Medulla oblongata (tissue), 1 donor: ENCODE data around the gene PTPN11.
"Not testable (repeated sequence)": the region's sequence is repeated elsewhere in the genome, so short reads cannot be mapped to it uniquely, and the experiment has no call there.

ENCODE experiments used
- DNase-seq: peaks from one replicate; pipeline ENCODE4 v3.0.0-alpha.2; 2015; ENCODE audit errors: extremely low spot score

PTPN11 gene

DNA sequence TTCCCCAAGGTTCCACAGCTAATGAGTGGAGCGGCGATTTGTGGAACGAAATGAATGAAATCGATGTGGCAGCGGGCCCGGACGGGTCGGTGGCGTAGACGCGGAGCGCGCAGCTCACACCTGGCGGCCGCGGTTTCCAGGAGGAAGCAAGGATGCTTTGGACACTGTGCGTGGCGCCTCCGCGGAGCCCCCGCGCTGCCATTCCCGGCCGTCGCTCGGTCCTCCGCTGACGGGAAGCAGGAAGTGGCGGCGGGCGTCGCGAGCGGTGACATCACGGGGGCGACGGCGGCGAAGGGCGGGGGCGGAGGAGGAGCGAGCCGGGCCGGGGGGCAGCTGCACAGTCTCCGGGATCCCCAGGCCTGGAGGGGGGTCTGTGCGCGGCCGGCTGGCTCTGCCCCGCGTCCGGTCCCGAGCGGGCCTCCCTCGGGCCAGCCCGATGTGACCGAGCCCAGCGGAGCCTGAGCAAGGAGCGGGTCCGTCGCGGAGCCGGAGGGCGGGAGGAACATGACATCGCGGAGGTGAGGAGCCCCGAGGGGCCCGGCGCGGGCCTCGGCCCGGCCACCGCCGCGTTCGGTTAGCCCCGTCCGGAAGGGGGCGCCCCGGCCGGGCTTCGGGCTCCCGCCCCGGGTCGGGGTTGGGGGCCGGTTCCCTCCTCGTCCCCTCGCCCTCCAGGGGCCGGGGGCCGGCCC, at the start of gene PTPN11:
Gene PTPN11 (plus strand): TSS at position 340 of the 689 bp plus-strand sequence. CDS start 165 bp downstream, at position 505.
- peak; percentile 80 for DNase-seq

DNA sequence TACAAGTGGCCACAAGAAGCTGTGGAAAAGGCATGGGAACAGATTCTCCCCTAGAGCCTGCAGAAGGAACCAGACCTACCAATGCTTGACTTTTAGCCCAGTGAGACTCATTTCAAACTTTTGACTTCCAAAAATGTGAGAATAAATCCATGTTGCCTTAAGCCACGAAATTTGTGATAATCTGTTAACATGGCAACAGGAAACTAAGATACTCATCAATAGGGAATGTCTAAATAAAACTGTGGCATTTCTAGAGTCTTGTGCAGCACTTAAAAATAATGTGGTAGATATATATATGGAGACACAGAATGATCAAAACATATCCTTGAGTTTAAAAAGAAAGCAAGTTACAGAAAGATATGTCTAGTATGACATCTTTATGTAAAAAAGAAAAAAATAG, 48.5 kb upstream of the PTPN11 start:
- no peak for DNase-seq

- no peak for DNase-seq
These were observed 47.8 kb upstream of the PTPN11 start for GRCh38 chr12:112370868-112371510.

DNA sequence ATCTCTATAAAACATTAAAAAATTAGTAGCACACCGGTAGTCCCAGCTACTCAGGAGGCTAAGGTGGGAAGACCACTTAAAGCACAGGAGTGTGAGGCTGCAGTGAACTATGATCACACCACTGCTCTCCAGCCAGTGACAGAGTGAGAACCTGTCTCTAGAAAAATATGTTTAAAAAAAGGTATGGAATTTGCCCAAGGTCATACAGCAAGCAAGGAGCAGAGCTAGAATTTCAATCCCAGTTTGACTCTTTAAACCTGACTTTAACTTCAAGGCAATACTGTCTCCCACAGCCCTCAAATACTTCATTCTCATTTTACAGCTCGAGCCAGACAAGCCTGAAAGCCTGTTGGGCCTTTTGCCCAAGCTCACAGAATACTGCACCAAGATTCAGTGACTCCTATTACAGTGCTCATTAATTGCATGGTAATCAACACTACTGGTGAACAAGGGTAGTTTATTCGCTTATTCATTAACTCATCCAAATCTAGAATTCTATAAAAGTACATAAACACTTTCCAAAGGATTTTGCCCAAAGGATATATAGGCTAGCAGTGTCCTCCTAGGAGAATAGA, 44.5 kb upstream of the PTPN11 start:
- no peak for DNase-seq

DNA sequence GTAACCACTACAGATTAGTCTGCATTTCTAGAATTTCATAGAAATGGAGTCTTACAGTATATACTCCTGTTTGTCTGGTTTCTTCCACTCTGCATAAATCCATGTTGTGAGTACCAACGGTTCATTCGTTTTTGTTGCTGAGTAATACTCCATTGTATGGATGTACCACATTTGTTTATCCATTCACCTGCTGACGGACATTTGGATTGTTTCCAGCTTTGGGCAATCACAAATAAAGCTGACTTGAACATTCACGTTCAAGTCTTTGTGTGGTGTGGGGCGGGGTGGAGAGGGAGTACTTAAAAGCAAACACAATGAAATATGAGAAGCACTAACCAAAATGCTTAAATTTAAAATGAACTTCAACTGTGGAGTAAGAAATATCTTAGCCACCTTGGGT, 43.6 kb upstream of the PTPN11 start:
- no peak for DNase-seq

DNA sequence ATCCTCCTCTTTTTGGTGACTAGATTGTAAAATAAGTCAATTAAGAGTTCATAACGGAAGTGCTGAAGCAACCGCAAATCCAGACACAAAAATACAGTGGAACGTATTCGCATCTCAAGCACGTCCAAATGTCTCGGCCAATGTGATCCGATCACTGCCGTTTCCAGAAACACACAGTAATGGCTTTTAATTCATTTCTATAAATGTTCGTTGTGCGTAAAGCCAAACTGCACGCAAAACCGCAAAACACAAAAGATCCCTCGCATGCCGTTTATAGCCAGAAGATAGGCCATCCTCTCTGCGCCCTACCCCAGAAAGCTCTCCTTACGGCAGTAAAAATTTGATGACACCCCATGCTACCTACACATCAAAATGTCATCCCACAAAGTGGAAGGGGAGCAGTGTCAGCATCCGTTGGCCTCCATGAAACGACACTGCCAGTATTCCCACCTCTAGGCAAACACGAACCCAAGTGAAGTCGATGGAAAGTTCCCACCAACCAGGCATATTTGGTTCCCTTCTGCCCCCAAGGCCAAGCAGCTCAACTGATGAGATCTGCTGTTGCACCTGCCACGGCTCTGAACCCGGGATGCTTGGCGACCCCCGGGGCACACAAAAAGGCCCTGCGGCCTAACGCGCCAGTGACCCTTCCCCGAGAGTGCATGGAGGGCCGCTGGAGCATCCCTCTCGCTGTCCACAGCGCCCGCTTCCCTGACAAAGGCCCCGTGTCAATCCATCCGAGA, 37.9 kb upstream of the PTPN11 start:
- DNase-seq: peak; percentile 21

DNA sequence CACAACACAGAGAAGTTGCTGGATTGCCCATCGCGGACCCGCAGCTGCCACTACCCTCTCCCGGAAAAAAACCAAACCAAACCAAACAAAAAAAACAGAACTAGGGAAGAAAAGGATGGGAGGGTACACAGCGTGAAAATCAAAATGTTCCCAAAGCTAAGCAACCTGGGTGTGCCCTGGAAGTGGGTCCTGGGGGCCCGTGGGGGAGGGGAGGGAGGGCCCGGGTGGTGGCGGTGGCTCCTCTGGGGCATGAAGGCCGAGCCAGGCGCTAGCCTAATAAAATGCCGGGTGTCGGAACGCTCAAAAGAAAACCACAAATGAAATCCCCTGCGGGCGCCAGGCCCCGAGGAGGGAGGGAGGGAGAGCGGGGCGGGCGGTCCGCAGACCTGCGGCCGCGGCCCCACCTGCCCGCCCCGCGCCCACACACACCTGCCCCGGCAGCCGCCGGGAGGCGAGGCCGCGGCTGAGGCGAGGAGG, 37.3 kb upstream of the PTPN11 start:
- no peak for DNase-seq

DNA sequence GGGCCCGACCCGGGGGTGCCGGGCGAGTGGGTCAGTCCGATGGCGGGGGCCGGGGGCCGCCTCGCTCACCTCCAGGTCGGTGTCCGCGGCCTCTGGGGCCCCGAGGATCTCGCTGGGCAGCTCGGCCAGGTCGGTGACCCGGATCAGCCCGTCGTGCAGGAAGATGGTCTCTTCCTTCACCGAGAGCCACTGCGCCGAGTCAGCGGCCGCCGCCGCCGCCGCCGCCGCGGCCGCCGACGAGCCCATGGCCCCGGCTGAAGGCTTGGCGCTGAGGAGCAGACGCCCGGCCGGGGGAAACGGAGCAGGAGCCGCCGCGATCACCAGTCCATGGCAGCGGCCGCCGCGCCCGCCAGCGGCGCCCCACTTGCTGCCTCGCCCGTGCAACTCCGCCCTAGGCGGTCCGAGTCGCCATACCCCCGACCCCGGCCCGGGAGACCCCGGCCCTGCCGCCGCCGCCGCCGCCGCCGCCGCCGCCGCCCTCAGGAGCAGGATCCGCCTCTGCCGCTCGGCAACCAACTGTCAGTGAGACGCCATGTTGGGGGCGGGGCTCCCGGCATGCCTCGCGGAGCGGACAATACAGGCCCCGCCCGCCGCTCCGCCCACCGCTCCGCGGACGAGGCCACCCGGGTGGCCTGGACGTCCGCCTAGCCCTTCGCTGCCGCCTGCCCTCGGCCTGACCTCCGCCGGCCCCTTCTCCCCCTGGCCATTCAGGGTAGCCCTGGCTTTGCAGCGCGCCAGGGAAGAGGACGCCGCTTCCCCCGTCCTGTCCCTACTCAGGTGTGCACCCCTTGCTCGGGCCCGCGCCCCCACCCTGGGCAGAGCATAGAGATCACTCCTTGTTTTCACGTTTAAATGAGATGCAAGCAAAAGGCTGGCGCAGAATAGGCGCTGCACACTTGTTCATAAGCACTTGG, 36.6 kb upstream of the PTPN11 start, which contains the start of gene HECTD4:
Gene HECTD4 (minus strand): TSS at position 549 of the 914 bp plus-strand sequence. CDS start 303 bp downstream, at position 246.
- DNase-seq: peak; percentile 95

GRCh38 chr12:112382866-112383265, 35.9 kb upstream of the PTPN11 start:
- DNase-seq: no peak

DNA sequence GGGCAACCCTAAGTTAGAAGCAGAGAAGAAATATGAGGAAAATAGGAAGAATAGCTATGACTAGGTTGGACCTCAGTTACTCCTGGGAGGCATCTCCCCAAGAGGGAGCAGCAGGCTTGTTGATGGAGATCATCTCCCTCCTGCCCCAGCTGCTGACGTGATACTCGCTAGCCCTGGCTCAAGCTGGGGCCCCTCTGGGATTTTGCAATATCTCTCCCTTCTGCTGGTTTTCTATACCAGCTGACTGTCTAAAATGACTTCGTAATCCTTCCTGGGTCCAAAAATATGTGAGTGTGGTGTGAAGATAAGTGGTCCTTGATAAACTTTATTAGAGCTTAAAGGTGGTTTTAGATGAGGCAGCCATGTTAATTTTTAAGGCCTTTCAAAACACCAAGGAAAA, 32.0 kb upstream of the PTPN11 start:
- DNase-seq: no peak

DNA sequence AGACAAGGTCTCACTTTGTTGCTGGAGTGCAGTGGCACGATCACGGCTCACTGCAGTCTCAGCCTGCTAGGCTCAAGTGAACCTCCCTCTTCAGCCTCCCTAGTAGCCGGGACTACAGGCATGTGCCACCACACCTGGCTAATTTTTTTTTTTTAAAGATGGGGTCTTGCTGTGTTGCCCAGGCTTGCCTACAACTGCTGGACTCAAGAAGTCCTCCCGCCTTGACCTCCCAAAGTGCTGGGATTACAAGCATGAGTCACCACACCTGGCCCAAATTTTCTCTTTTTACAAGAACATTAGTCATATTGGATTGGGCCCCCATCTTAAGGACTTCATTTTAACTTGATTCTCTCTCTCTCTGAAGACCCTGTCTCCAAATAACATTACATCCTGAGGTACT, 29.5 kb upstream of the PTPN11 start:
- no peak for DNase-seq

DNA sequence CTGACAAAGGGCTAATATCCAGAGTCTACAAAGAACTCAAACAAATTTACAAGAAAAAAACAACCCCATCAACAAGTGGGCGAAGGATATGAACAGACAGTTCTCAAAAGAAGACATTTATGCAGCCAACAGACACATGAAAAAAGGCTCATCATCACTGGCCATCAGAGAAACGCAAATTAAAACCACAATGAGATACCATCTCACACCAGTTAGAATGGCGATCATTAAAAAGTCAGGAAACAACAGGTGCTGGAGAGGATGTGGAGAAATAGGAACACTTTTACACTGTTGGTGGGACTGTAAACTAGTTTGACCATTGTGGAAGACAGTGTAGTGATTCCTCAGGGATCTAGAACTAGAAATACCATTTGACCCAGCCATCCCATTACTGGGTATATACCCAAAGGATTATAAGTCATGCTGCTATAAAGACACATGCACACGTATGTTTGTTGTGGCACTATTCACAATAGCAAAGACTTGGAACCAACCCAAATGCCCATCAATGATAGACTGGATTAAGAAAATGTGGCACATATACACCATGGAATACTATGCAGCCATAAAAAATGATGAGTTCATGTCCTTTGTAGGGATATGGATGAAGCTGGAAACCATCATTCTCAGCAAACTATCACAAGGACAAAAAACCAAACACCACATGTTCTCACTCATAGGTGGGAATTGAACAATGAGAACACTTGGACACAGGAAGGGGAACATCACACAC, 28.7 kb upstream of the PTPN11 start:
- not testable (repeated sequence) for DNase-seq

DNA sequence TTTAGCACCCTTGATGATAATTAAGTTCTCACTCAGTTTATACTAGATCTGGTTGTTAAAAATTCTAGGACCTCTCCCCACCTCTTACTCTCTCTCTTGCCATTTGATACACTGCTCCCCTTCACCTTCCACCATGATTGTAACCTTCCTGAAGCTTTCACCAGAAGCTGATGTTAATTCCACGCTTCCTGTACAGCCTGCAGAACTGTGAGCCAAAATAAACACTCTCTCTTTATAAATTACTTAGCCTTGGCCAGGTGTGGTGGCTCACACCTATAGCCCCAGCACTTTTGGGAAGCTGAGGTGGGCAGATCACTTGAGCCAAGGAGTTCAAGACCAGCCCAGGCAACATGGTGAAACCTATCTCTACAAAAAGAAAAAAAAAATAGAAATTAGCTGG, 25.4 kb upstream of the PTPN11 start:
- DNase-seq: no peak

DNA sequence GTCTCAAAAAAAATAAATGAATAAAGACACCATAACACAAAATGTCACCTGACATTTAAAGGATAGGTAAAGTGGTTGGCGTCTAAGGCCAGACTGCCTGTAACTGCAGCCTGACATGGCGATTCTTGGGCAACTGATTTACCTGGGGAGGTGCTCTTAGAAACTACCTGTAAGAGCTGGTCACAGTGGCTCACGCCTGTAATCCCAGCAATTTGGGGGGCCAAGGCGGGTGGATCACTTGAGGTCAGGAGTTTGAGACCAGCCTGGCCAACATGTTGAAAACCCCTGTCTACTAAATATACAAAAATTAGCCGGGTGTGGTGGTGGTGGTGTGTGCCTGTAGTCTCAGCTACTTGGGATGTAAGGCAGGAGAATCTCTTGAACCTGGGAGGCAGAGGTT, 17.7 kb upstream of the PTPN11 start:
- no peak for DNase-seq

DNA sequence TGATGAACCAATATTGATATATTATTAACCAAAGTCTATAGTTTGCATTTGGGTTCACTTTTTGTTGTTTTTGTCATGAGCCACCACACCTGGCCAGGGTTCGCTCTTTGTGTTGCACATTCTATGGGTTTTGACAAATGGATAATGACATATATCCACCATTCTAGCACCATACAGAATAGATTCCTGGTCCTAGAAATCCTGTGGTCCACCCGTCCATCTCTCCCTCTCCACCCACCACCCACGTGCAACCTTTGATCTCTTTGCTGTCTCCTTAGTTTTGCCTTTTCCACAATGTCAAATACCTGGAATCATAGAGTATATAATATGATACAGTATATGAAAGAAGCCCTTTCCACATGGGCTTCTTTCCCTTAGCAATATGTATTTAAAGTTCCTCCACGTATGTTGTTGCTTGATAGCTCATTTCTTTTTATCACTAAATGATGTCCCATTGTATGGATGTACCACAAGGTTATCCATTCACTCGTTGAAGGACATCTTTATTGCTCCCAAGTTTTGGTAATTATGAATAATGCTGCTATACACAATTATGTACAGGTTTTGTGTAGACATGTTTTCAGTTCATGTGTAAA, 16.7 kb upstream of the PTPN11 start:
- no peak for DNase-seq

DNA sequence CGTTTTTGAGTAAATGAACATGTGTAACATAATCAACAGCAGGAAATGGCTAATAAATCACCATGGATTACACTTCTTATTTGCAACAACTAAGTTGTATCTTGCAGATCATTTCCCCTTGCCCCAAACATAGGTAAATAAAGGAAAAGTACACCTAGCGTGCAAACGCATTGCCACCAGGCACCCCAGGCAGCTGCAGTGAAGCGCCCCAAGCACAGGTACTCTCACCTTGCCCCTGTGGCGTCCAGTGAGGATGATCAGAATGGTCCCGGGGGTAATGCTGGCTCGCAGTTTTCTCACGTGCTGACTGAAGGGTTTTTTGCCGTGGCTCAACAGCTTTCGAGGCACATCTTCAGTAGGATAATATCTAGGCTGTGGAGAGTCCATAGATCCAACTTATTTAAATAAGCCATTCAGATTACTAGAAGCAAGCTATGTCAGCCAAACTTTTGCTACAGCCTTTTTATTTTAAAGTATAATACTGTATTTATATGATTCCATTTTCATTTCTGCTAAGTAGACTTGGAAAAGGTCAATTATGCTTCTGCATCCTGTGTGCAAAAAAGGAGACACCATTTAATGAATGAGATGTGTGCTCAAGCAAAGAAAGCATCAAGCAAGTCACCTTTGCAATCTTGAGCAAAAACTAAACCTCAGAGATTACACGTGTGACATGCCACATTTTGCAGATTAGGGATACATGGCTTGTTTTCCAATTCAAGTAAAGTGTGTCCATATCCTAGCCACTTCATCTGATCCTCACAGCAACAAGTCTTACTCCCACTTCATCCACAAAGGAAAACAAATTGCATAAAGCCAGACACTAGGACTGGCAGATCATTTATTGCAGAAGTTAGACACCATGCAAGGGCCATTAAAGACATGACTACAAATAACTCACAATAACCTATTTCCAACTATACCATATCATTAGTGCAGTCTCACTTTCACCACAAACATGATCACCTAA, 11.9 kb upstream of the PTPN11 start:
- DNase-seq: no peak

- not testable (repeated sequence) for DNase-seq
These were observed 11.1 kb upstream of the PTPN11 start for GRCh38 chr12:112407683-112408082.

- no peak for DNase-seq
These were observed 10.1 kb upstream of the PTPN11 start for GRCh38 chr12:112408621-112409020.
